Measurements from ENCODE around the gene XDH.

The XDH gene

GRCh38 chr2:31349160-31349559 lies 65.4 kb downstream of the XDH start:
- Histone ChIP-seq H3K14ac (ENCODE audit: low read length in 2 of 2) (no peak overlapping the region), H2BK120ac (ENCODE audit: low read depth, low read length) (no peak overlapping the region), H2AFZ (ENCODE audit: low read depth, low read length) (no peak overlapping the region), H3K36me3 (ENCODE audit: control insufficient read depth in 1 of 2, insufficient read depth in 2 of 2, low read depth in 1 of 2, low read length in 2 of 2) (peaks cover 0 to 6% of the 10 kb centered on the region in 2 experiments), H3K4me3 (ENCODE audit: insufficient read depth in 1 of 2, low read depth in 1 of 2, low read length in 2 of 2) (no peak overlapping the region), H4K8ac (ENCODE audit: low read length) (no peak overlapping the region), H3K4me2 (ENCODE audit: low read length, poor library complexity, severe bottlenecking) (no peak overlapping the region), H4K91ac (ENCODE audit: low read length) (no peak overlapping the region), H2BK5ac (ENCODE audit: low read depth, low read length, poor library complexity, severe bottlenecking) (no peak overlapping the region), H2BK15ac (ENCODE audit: low read depth, poor library complexity, severe bottlenecking) (no peak overlapping the region), H3K79me1 (replicated peaks; ENCODE audit: low read length, poor library complexity, severe bottlenecking) (no peaks in the 10 kb centered on the region), H2AK5ac (ENCODE audit: low read length, severe bottlenecking) (no peak overlapping the region), H3K9ac (ENCODE audit: low read length) (no peak overlapping the region), H3K9me3 (ENCODE audit: control insufficient read depth, low read length) (peaks cover 5% of the 10 kb centered on the region), H3K4ac (ENCODE audit: low read depth in 1 of 2, low read length in 2 of 2) (no peak overlapping the region), H3K27ac (ENCODE audit: low read length, poor library complexity, severe bottlenecking) (no peak overlapping the region), H3K27me3 (ENCODE audit: control insufficient read depth in 1 of 2, insufficient read depth in 1 of 2, low read length in 2 of 2) (no peaks in the 10 kb centered on the region), H3K4me1 (ENCODE audit: control insufficient read depth, insufficient read depth, low read depth, low read length) (peaks cover 5% of the 10 kb centered on the region), H2BK12ac (ENCODE audit: low read length in 2 of 2) (no peak overlapping the region), H3K23ac (ENCODE audit: low read length in 2 of 2) (no peak overlapping the region), H3K18ac (ENCODE audit: low read depth in 1 of 2, low read length in 2 of 2) (no peak overlapping the region)
- no peak for DNase-seq
- 86% methylated on average over 7 of the region's 7 CpGs for WGBS

- H3K9ac ChIP-seq (ENCODE audit: low read length): no peak overlapping the region
- no peak overlapping the region for H2BK5ac ChIP-seq (ENCODE audit: low read depth, low read length, poor library complexity, severe bottlenecking)
- peaks cover 5% of the 10 kb centered on the region for H3K9me3 ChIP-seq (ENCODE audit: control insufficient read depth, low read length)
- no peaks in the 10 kb centered on the region for H3K27me3 ChIP-seq (ENCODE audit: control insufficient read depth in 1 of 2, insufficient read depth in 1 of 2, low read length in 2 of 2)
- H2BK12ac ChIP-seq (ENCODE audit: low read length in 2 of 2): no peak overlapping the region
- WGBS: 82% methylated on average over 5 of the region's 5 CpGs
- no peak overlapping the region for H3K18ac ChIP-seq (ENCODE audit: low read depth in 1 of 2, low read length in 2 of 2)
- H4K91ac ChIP-seq (ENCODE audit: low read length): no peak overlapping the region
- no peak overlapping the region for H2BK15ac ChIP-seq (ENCODE audit: low read depth, poor library complexity, severe bottlenecking)
- H3K4ac ChIP-seq (ENCODE audit: low read depth in 1 of 2, low read length in 2 of 2): no peak overlapping the region
- H2BK120ac ChIP-seq (ENCODE audit: low read depth, low read length): no peak overlapping the region
- no peak overlapping the region for H3K27ac ChIP-seq (ENCODE audit: low read length, poor library complexity, severe bottlenecking)
- no peak overlapping the region for H2AK5ac ChIP-seq (ENCODE audit: low read length, severe bottlenecking)
- DNase-seq: no peak
- no peak overlapping the region for H3K4me3 ChIP-seq (ENCODE audit: insufficient read depth in 1 of 2, low read depth in 1 of 2, low read length in 2 of 2)
- no peak overlapping the region for H4K8ac ChIP-seq (ENCODE audit: low read length)
- no peaks in the 10 kb centered on the region for H3K79me1 ChIP-seq (replicated peaks; ENCODE audit: low read length, poor library complexity, severe bottlenecking)
- no peak overlapping the region for H2AFZ ChIP-seq (ENCODE audit: low read depth, low read length)
- no peak overlapping the region for H3K14ac ChIP-seq (ENCODE audit: low read length in 2 of 2)
- no peak overlapping the region for H3K23ac ChIP-seq (ENCODE audit: low read length in 2 of 2)
- H3K4me2 ChIP-seq (ENCODE audit: low read length, poor library complexity, severe bottlenecking): no peak overlapping the region
- H3K4me1 ChIP-seq (ENCODE audit: control insufficient read depth, insufficient read depth, low read depth, low read length): peaks cover 5% of the 10 kb centered on the region
- H3K36me3 ChIP-seq (ENCODE audit: control insufficient read depth in 1 of 2, insufficient read depth in 2 of 2, low read depth in 1 of 2, low read length in 2 of 2): peaks cover 0 to 6% of the 10 kb centered on the region in 2 experiments
These were observed 65.9 kb downstream of the XDH start for GRCh38 chr2:31348618-31349017.

- Histone ChIP-seq H3K4me1 (ENCODE audit: control insufficient read depth, insufficient read depth, low read depth, low read length) (peaks cover 5% of the 10 kb centered on the region), H2BK15ac (ENCODE audit: low read depth, poor library complexity, severe bottlenecking) (no peak overlapping the region), H3K27me3 (ENCODE audit: control insufficient read depth in 1 of 2, insufficient read depth in 1 of 2, low read length in 2 of 2) (no peaks in the 10 kb centered on the region), H2BK5ac (ENCODE audit: low read depth, low read length, poor library complexity, severe bottlenecking) (no peak overlapping the region), H3K36me3 (ENCODE audit: control insufficient read depth in 1 of 2, insufficient read depth in 2 of 2, low read depth in 1 of 2, low read length in 2 of 2) (peaks cover 0 to 6% of the 10 kb centered on the region in 2 experiments), H2AK5ac (ENCODE audit: low read length, severe bottlenecking) (no peak overlapping the region), H3K4me2 (ENCODE audit: low read length, poor library complexity, severe bottlenecking) (no peak overlapping the region), H2BK120ac (ENCODE audit: low read depth, low read length) (no peak overlapping the region), H2BK12ac (ENCODE audit: low read length in 2 of 2) (no peak overlapping the region), H4K91ac (ENCODE audit: low read length) (no peak overlapping the region), H3K9me3 (ENCODE audit: control insufficient read depth, low read length) (peaks cover 5% of the 10 kb centered on the region), H4K8ac (ENCODE audit: low read length) (no peak overlapping the region), H3K79me1 (replicated peaks; ENCODE audit: low read length, poor library complexity, severe bottlenecking) (no peaks in the 10 kb centered on the region), H3K23ac (ENCODE audit: low read length in 2 of 2) (no peak overlapping the region), H3K27ac (ENCODE audit: low read length, poor library complexity, severe bottlenecking) (no peak overlapping the region), H3K14ac (ENCODE audit: low read length in 2 of 2) (no peak overlapping the region), H3K4me3 (ENCODE audit: insufficient read depth in 1 of 2, low read depth in 1 of 2, low read length in 2 of 2) (no peak overlapping the region), H3K4ac (ENCODE audit: low read depth in 1 of 2, low read length in 2 of 2) (no peak overlapping the region), H3K9ac (ENCODE audit: low read length) (peak overlapping the region; percentile 23), H2AFZ (ENCODE audit: low read depth, low read length) (no peak overlapping the region), H3K18ac (ENCODE audit: low read depth in 1 of 2, low read length in 2 of 2) (no peak overlapping the region)
- no peak for DNase-seq
- 76% methylated on average over 9 of the region's 9 CpGs for WGBS
These were observed 66.8 kb downstream of the XDH start for GRCh38 chr2:31347750-31348149.

GRCh38 chr2:31347319-31347718 lies 67.2 kb downstream of the XDH start:
- Histone ChIP-seq H3K4me3 (ENCODE audit: insufficient read depth in 1 of 2, low read depth in 1 of 2, low read length in 2 of 2) (no peak overlapping the region), H3K36me3 (ENCODE audit: control insufficient read depth in 1 of 2, insufficient read depth in 2 of 2, low read depth in 1 of 2, low read length in 2 of 2) (peaks cover 0 to 6% of the 10 kb centered on the region in 2 experiments), H3K27me3 (ENCODE audit: control insufficient read depth in 1 of 2, insufficient read depth in 1 of 2, low read length in 2 of 2) (no peaks in the 10 kb centered on the region), H2BK12ac (ENCODE audit: low read length in 2 of 2) (no peak overlapping the region), H3K18ac (ENCODE audit: low read depth in 1 of 2, low read length in 2 of 2) (no peak overlapping the region), H2BK15ac (ENCODE audit: low read depth, poor library complexity, severe bottlenecking) (no peak overlapping the region), H3K9ac (ENCODE audit: low read length) (peak overlapping the region; percentile 23), H3K27ac (ENCODE audit: low read length, poor library complexity, severe bottlenecking) (no peak overlapping the region), H2BK120ac (ENCODE audit: low read depth, low read length) (no peak overlapping the region), H2AK5ac (ENCODE audit: low read length, severe bottlenecking) (no peak overlapping the region), H3K9me3 (ENCODE audit: control insufficient read depth, low read length) (peaks cover 5% of the 10 kb centered on the region), H3K4me2 (ENCODE audit: low read length, poor library complexity, severe bottlenecking) (no peak overlapping the region), H3K4me1 (ENCODE audit: control insufficient read depth, insufficient read depth, low read depth, low read length) (peaks cover 5% of the 10 kb centered on the region), H3K79me1 (replicated peaks; ENCODE audit: low read length, poor library complexity, severe bottlenecking) (no peaks in the 10 kb centered on the region), H3K23ac (ENCODE audit: low read length in 2 of 2) (no peak overlapping the region), H2BK5ac (ENCODE audit: low read depth, low read length, poor library complexity, severe bottlenecking) (no peak overlapping the region), H2AFZ (ENCODE audit: low read depth, low read length) (no peak overlapping the region), H4K8ac (ENCODE audit: low read length) (no peak overlapping the region), H3K4ac (ENCODE audit: low read depth in 1 of 2, low read length in 2 of 2) (no peak overlapping the region), H4K91ac (ENCODE audit: low read length) (no peak overlapping the region), H3K14ac (ENCODE audit: low read length in 2 of 2) (no peak overlapping the region)
- no peak for DNase-seq
- 90% methylated on average over 6 of the region's 6 CpGs for WGBS

Data from mesenchymal stem cell (in vitro differentiated cells and primary cell).